Muscle layer of colon (tissue), 2 donors: ENCODE results near the gene KANSL3.

ENCODE experiments used
- H3K27ac ChIP-seq: one replicate; pipeline ENCODE4 v1.7.0; 2013; ENCODE audit warnings: low read depth, mild to moderate bottlenecking, low read length, moderate library complexity
- H3K27me3 ChIP-seq, 2 donors: one replicate each; pipeline ENCODE4 v1.7.0; 2013; ENCODE audit warnings: low read length in 2 of 2, mild to moderate bottlenecking in 2 of 2; ENCODE audit not compliant: insufficient read depth in 2 of 2, control insufficient read depth in 1 of 2
- H3K36me3 ChIP-seq: one replicate; pipeline ENCODE4 v1.7.0; 2013; ENCODE audit warnings: mild to moderate bottlenecking, low read length; ENCODE audit not compliant: insufficient read depth
- H3K4me1 ChIP-seq: one replicate; pipeline ENCODE4 v1.7.0; 2013; ENCODE audit warnings: mild to moderate bottlenecking, low read length; ENCODE audit not compliant: insufficient read depth
- H3K4me3 ChIP-seq, 2 donors: one replicate each; pipeline ENCODE4 v1.7.0; 2013; ENCODE audit warnings: low read length in 2 of 2, low read depth in 1 of 2, mild to moderate bottlenecking in 1 of 2, moderate library complexity in 1 of 2
- H3K9ac ChIP-seq: one replicate; pipeline ENCODE4 v1.7.0; 2013; ENCODE audit warnings: low read length
- H3K9me3 ChIP-seq: one replicate; pipeline ENCODE4 v1.7.0; 2013; ENCODE audit warnings: mild to moderate bottlenecking, low read length
- donor health status: abdominal sarcoma.
- donor health status: Adenocarcinoma of cecum.

KANSL3 gene

GRCh38 chr2:96638144-96639121, at the start of gene KANSL3:
TSS of gene KANSL3 (minus strand) at chr2:96638312. CDS start at chr2:96637135, 1,177 bp downstream.
- Histone ChIP-seq H3K9me3 (no peaks in the 10 kb centered on the region), H3K4me3 (peak within 1 kb of the TSS; percentile 78 to 83), H3K27me3 (no peaks in the 10 kb centered on the region), H3K27ac (peak within 1 kb of the TSS; percentile 98), H3K4me1 (peaks cover 30% of the 10 kb centered on the region), H3K9ac (peak within 1 kb of the TSS; percentile 76), H3K36me3 (peaks cover 7% of the 10 kb centered on the region)

GRCh38 chr2:96687266-96687665, 49.2 kb upstream of the KANSL3 start:
- Histone ChIP-seq H3K9me3 (no peaks in the 10 kb centered on the region), H3K9ac (no peak overlapping the region), H3K36me3 (no peaks in the 10 kb centered on the region), H3K27me3 (peaks cover 0 to 5% of the 10 kb centered on the region in 2 donors), H3K27ac (no peak overlapping the region), H3K4me1 (no peaks in the 10 kb centered on the region), H3K4me3 (no peak overlapping the region)

GRCh38 chr2:96685577-96686459, 47.7 kb upstream of the KANSL3 start:
- no peak overlapping the region for H3K4me3 ChIP-seq
- H3K27ac ChIP-seq = no peak overlapping the region
- no peaks in the 10 kb centered on the region for H3K36me3 ChIP-seq

GRCh38 chr2:96684883-96685576, 46.9 kb upstream of the KANSL3 start:
- peaks cover 0 to 5% of the 10 kb centered on the region in 2 donors for H3K27me3 ChIP-seq
- no peaks in the 10 kb centered on the region for H3K36me3 ChIP-seq
- H3K27ac ChIP-seq = no peak overlapping the region
- no peak overlapping the region for H3K4me3 ChIP-seq
- H3K4me1 ChIP-seq = no peaks in the 10 kb centered on the region
- no peaks in the 10 kb centered on the region for H3K9me3 ChIP-seq
- no peak overlapping the region for H3K9ac ChIP-seq

More at GRCh38 chr2:96685577-96686459, 47.7 kb upstream of the KANSL3 start:
- Histone ChIP-seq H3K9me3 (no peaks in the 10 kb centered on the region), H3K9ac (no peak overlapping the region), H3K4me1 (no peaks in the 10 kb centered on the region), H3K27me3 (peaks cover 0 to 5% of the 10 kb centered on the region in 2 donors)

GRCh38 chr2:96683972-96684820, 46.1 kb upstream of the KANSL3 start:
- Histone ChIP-seq H3K36me3 (no peaks in the 10 kb centered on the region), H3K27ac (no peak overlapping the region), H3K9me3 (no peaks in the 10 kb centered on the region), H3K9ac (no peak overlapping the region), H3K4me1 (no peaks in the 10 kb centered on the region), H3K4me3 (no peak overlapping the region), H3K27me3 (peaks cover 0 to 5% of the 10 kb centered on the region in 2 donors)

- Histone ChIP-seq H3K27ac (no peak overlapping the region), H3K9me3 (no peaks in the 10 kb centered on the region), H3K36me3 (no peaks in the 10 kb centered on the region), H3K4me3 (no peak overlapping the region), H3K27me3 (peaks cover 0 to 5% of the 10 kb centered on the region in 2 donors), H3K4me1 (no peaks in the 10 kb centered on the region), H3K9ac (no peak overlapping the region)
Measured at GRCh38 chr2:96683307-96683706, 45.2 kb upstream of the KANSL3 start.

GRCh38 chr2:96681540-96681939, 43.4 kb upstream of the KANSL3 start:
- Histone ChIP-seq H3K4me1 (no peaks in the 10 kb centered on the region), H3K4me3 (no peak overlapping the region), H3K36me3 (no peaks in the 10 kb centered on the region), H3K9me3 (no peaks in the 10 kb centered on the region), H3K27ac (no peak overlapping the region), H3K9ac (no peak overlapping the region), H3K27me3 (no peaks in the 10 kb centered on the region)

GRCh38 chr2:96680561-96681141, 42.5 kb upstream of the KANSL3 start:
- Histone ChIP-seq H3K36me3 (no peaks in the 10 kb centered on the region), H3K9me3 (no peaks in the 10 kb centered on the region), H3K27me3 (no peaks in the 10 kb centered on the region), H3K27ac (no peak overlapping the region), H3K4me1 (no peaks in the 10 kb centered on the region), H3K9ac (no peak overlapping the region), H3K4me3 (no peak overlapping the region)

GRCh38 chr2:96679848-96680247, 41.7 kb upstream of the KANSL3 start:
- no peak overlapping the region for H3K27ac ChIP-seq
- H3K4me3 ChIP-seq = no peak overlapping the region
- no peaks in the 10 kb centered on the region for H3K27me3 ChIP-seq
- H3K9ac ChIP-seq = no peak overlapping the region
- H3K36me3 ChIP-seq = no peaks in the 10 kb centered on the region
- no peaks in the 10 kb centered on the region for H3K9me3 ChIP-seq
- no peaks in the 10 kb centered on the region for H3K4me1 ChIP-seq

GRCh38 chr2:96669539-96670215, 31.6 kb upstream of the KANSL3 start:
- Histone ChIP-seq H3K9me3 (no peaks in the 10 kb centered on the region), H3K9ac (no peak overlapping the region)

More at GRCh38 chr2:96669539-96670215, 31.6 kb upstream of the KANSL3 start:
- Histone ChIP-seq H3K27ac (no peak overlapping the region), H3K4me3 (no peak overlapping the region), H3K27me3 (no peaks in the 10 kb centered on the region), H3K4me1 (no peaks in the 10 kb centered on the region), H3K36me3 (no peaks in the 10 kb centered on the region)
